SU-DHL-6 (cell line): Measurements from ENCODE around the gene ANTXR1.

Experiments
- H2AFZ ChIP-seq: fragments of 200-600 bp; sonication (generic); 2 replicates; pipeline ENCODE4 v1.6.1; 2014; ENCODE audit warnings: low read depth, mild to moderate bottlenecking, moderate library complexity, mixed read lengths, antibody characterized with exemption, low read length; ENCODE audit not compliant: severe bottlenecking
- H3F3A ChIP-seq: fragments of 200-600 bp; shearing (Covaris generic); 2 replicates; pipeline ENCODE4 v1.6.0; 2016; ENCODE audit warnings: antibody characterized with exemption, mild to moderate bottlenecking; ENCODE audit not compliant: insufficient read depth
- H3K27ac ChIP-seq: fragments of 200-600 bp; sonication (generic); 2 replicates; pipeline ENCODE4 v1.5.1; 2016; ENCODE audit warnings: low read depth, mild to moderate bottlenecking, low read length, moderate library complexity, mixed read lengths
- H3K27me3 ChIP-seq: fragments of 200-600 bp; sonication (generic), shearing (Covaris generic); 2 replicates; pipeline ENCODE4 v1.6.0; 2014; ENCODE audit warnings: mild to moderate bottlenecking, low read length
- H3K36me3 ChIP-seq: fragments of 200-600 bp; sonication (generic); 2 replicates; pipeline ENCODE4 v1.6.1; 2014; ENCODE audit warnings: mild to moderate bottlenecking, low read length, mixed read lengths
- H3K4me2 ChIP-seq: fragments of 300-600, 200-600 bp; shearing (Covaris generic), sonication (generic); 2 replicates; pipeline ENCODE4 v1.6.0; 2014; ENCODE audit warnings: low read length, low read depth, mild to moderate bottlenecking; ENCODE audit not compliant: poor library complexity, severe bottlenecking
- H3K4me3 ChIP-seq: fragments of 200-600 bp; sonication (generic); 2 replicates; pipeline ENCODE4 v1.5.1; 2014; ENCODE audit warnings: antibody characterized with exemption, low read length, mild to moderate bottlenecking, mixed read lengths; ENCODE audit not compliant: insufficient read depth, poor library complexity, severe bottlenecking
- H3K79me2 ChIP-seq: fragments of 200-600 bp; sonication (generic); 2 replicates; pipeline ENCODE4 v1.6.1; 2014; ENCODE audit warnings: mild to moderate bottlenecking, low read length, moderate library complexity; ENCODE audit not compliant: insufficient read depth
- H3K9ac ChIP-seq: fragments of 200-600 bp; sonication (generic); 2 replicates; pipeline ENCODE4 v1.7.0; 2014; ENCODE audit warnings: mild to moderate bottlenecking, low read length
- H3K9me2 ChIP-seq: fragments of 200-600 bp; sonication (generic); replicated peaks from 2 replicates; pipeline ENCODE4 v1.6.1; 2014; ENCODE audit warnings: low read length; ENCODE audit not compliant: insufficient read depth
- H3K9me3 ChIP-seq: fragments of 200-600 bp; sonication (generic); 2 replicates; pipeline ENCODE4 v1.6.1; 2014; ENCODE audit warnings: low read length, mixed read lengths; ENCODE audit not compliant: insufficient read depth
- H4K20me1 ChIP-seq: fragments of 200-600 bp; sonication (generic); 2 replicates; pipeline ENCODE4 v1.6.1; 2014; ENCODE audit warnings: low read depth, mild to moderate bottlenecking, antibody characterized with exemption, low read length, moderate library complexity, mixed read lengths
- EZH2phosphoT487 ChIP-seq: fragments of 200-600 bp; sonication (generic), shearing (Covaris generic); conservative IDR thresholded peaks from 2 replicates; pipeline ENCODE4 v1.6.1; 2018; ENCODE audit warnings: mild to moderate bottlenecking, antibody characterized with exemption, low read length, moderate library complexity, mixed read lengths
- TF ChIP-seq, protein P1 (sequence below): fragments of 200-600 bp; sonication (generic); IDR thresholded peaks from one replicate; pipeline ENCODE4 v1.5.1; 2017; ENCODE audit warnings: antibody characterized with exemption, mild to moderate bottlenecking, low read length, moderate library complexity; ENCODE audit not compliant: insufficient read depth, poor library complexity, severe bottlenecking

The ANTXR1 gene

DNA sequence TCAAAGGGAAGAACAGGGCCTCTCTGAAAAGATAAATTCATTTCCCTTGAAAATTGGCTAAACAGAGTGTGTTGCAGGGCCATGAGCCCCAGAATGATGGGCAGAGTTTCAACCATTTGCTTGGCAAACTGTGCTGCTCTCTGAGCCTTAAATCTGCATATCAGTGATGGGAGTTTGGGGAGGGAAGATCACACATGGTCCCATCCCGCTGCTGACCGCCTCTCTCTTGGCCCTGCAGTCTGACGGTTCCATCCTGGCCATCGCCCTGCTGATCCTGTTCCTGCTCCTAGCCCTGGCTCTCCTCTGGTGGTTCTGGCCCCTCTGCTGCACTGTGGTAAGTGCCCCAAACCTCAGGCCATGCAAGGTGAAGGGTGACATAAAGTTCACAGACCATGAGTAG, 139.0 kb downstream of the ANTXR1 start:
- H3K4me2 ChIP-seq, result no peak overlapping the region
- H3K36me3 ChIP-seq, result no peaks in the 10 kb centered on the region
- H3K9me2 ChIP-seq, result no peaks in the 10 kb centered on the region
- no peak overlapping the region for H2AFZ ChIP-seq
- H3K79me2 ChIP-seq, result no peaks in the 10 kb centered on the region
- H3K4me3 ChIP-seq, result no peak overlapping the region
- H4K20me1 ChIP-seq, result no peaks in the 10 kb centered on the region
- 0 out of 2 replicates have a peak, but pooled peaks cover 3% of the 10 kb centered on the region for H3K27me3 ChIP-seq
- H3K27ac ChIP-seq, result no peak overlapping the region
- H3K9me3 ChIP-seq, result no peaks in the 10 kb centered on the region
- no peak overlapping the region for H3K9ac ChIP-seq
- TF ChIP-seq, protein P1, sequence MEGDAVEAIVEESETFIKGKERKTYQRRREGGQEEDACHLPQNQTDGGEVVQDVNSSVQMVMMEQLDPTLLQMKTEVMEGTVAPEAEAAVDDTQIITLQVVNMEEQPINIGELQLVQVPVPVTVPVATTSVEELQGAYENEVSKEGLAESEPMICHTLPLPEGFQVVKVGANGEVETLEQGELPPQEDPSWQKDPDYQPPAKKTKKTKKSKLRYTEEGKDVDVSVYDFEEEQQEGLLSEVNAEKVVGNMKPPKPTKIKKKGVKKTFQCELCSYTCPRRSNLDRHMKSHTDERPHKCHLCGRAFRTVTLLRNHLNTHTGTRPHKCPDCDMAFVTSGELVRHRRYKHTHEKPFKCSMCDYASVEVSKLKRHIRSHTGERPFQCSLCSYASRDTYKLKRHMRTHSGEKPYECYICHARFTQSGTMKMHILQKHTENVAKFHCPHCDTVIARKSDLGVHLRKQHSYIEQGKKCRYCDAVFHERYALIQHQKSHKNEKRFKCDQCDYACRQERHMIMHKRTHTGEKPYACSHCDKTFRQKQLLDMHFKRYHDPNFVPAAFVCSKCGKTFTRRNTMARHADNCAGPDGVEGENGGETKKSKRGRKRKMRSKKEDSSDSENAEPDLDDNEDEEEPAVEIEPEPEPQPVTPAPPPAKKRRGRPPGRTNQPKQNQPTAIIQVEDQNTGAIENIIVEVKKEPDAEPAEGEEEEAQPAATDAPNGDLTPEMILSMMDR, result no peak
- TF ChIP-seq EZH2phosphoT487, result no peak
- no peaks in the 10 kb centered on the region for H3F3A ChIP-seq

DNA sequence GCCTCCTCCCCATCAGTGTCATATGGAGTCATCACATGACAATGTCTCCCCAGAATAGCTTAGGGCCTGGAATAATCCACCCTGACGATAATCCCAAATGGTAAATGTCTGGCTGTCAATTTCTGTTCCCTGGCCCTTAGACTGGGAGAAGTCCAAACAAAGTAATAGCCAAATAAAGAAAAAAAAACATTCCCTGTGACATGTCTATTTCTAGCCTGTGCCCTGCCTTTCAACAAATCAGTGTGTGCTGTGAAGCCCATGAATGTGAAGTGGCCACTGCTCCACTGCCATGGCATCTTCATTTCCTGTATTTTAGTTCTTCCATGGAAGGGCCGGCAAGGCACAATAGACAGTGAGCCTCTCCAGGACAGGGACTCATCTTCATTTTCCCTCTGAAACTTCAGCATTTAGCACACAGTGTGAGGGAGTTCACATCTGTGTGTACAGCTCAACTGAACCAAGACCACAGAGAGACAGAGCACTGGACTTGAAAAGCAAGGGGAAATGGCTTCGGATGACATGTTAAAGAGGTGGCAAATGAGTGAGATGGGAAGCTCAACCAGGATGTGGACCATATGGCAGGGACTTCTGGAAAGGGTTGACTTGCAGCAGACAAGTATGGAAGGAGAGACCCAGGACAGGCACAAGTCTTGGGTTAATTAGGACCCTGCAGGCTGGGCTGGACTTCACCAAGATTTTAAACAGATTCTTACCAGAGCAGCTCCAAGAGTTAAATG, 140.0 kb downstream of the ANTXR1 start:
- Histone ChIP-seq H3K9me2 (no peaks in the 10 kb centered on the region), H3K27ac (no peak overlapping the region), H3K9me3 (no peaks in the 10 kb centered on the region), H2AFZ (no peak overlapping the region), H3K36me3 (no peaks in the 10 kb centered on the region), H3K27me3 (no peaks in the 10 kb centered on the region), H3K4me3 (no peak overlapping the region), H4K20me1 (no peaks in the 10 kb centered on the region), H3K4me2 (no peak overlapping the region), H3F3A (no peaks in the 10 kb centered on the region), H3K79me2 (no peaks in the 10 kb centered on the region), H3K9ac (no peak overlapping the region)
- TF ChIP-seq, protein P1, result no peak
- no peak for TF ChIP-seq EZH2phosphoT487

DNA sequence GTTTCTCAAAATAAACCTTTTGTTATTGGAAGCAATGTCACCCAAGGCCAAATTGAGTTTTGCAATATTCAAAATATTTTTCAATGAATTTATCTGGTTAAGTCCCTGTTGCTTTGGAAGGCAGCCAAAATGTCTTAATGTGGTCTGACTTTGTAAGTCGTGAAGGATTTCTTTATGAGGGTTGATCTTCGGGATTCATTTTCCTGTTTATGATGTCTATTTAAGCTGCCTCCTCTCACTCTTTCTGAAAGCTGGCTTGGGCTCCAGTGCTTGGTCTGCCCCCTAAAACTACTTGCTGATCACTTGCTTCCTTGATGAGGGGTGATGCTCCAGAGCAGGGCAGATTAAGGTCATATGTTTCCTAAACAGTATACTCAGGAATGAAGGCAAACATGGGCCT, 141.1 kb downstream of the ANTXR1 start:
- H3K79me2 ChIP-seq, result no peaks in the 10 kb centered on the region
- no peak for TF ChIP-seq EZH2phosphoT487
- TF ChIP-seq, protein P1, result no peak
- H3K9me2 ChIP-seq, result no peaks in the 10 kb centered on the region
- H4K20me1 ChIP-seq, result no peaks in the 10 kb centered on the region
- H3K27me3 ChIP-seq, result no peaks in the 10 kb centered on the region
- H3K4me3 ChIP-seq, result no peak overlapping the region
- H3F3A ChIP-seq, result no peaks in the 10 kb centered on the region
- H3K9me3 ChIP-seq, result no peaks in the 10 kb centered on the region
- no peak overlapping the region for H3K9ac ChIP-seq
- H2AFZ ChIP-seq, result no peak overlapping the region
- no peak overlapping the region for H3K27ac ChIP-seq
- H3K4me2 ChIP-seq, result no peak overlapping the region
- H3K36me3 ChIP-seq, result no peaks in the 10 kb centered on the region
